GM19099 (cell line): ENCODE measurements around the gene MRPL23.

Source experiments
- POLR2A ChIP-seq: IDR thresholded peaks from 3 replicates; pipeline ENCODE4 v1.6.1; 2011; ENCODE audit warnings: low read depth; ENCODE audit not compliant: insufficient read length; ENCODE audit errors: extremely low read depth

MRPL23 gene

DNA sequence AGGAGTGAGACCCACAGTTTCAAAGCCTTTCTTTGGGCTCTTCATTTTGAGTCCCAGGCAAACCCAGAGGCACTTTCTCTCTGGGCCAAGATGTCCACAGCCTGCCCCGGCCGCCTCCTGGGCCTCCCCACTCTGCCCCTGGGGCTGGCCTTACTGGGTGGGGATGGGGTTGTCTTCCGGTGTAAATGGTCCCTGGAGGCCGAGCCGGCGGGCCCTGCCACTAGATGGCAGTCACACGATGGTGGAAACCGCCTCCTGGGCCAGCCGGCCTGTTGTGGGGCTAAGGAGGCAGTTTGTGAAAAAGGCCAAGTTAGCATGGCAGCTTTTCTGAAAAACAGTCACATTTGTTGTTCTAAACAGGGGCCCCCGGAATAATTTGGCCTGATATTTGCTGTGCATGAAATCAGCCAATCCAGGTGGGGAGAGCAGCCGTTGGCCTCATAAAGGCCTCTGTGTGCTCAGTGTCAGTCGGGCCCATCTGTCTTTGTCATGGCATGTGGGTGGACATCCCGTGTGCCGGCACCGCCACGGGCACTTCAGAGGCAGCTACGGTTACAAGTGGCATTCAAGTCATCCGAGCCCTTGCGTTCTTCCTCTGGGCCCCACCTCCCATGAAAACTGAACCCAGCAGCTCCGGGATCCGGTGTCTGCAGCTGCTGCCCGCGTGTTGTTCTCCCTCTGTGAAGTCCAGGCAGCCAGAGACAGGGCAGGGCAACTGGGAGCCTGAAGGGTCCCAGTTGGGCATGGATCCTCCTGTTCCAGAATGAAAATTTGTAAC is 6.5 kb downstream of the MRPL23 start:
- TF ChIP-seq POLR2A, result no peak

DNA sequence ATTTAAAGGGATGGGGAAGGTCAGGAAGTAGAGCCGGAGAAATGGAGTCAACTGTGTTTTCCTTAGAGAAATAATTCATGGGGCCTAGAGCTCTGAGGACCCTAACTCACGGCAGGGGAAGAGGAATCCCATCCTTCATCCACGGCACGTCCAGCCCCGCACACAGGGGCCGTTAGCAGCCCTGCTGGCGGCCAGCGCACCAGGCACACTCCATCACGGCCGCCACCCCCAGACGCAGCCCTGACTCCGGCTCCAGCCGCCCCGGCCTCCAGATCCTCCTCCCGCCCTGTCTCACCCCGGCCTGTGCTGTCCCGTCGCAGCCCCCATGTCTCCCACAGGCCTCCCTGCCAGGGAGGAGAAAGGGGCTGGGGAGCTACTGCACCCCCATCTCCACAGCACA is 11.2 kb downstream of the MRPL23 start:
- TF ChIP-seq POLR2A, result no peak

DNA sequence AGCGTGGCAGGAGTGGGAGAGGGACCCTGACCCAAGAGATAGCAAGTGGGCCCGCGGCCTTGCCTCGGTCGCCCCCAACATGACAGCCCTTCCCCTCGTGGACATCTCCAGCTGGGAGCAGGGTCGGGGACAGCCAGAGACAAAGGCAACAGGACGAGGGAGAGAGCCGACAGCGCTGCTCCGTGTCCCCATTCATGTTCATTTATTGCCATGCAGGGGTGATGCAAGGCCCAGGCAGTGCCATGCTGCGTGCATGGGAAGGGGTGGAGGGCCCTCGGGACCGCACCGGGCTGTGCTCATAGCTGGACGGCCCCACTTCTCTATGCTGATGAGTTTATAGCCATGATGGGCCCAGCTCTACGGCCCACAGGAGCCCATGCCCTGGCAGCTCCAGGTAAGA is 12.7 kb downstream of the MRPL23 start:
- TF ChIP-seq POLR2A, result no peak

DNA sequence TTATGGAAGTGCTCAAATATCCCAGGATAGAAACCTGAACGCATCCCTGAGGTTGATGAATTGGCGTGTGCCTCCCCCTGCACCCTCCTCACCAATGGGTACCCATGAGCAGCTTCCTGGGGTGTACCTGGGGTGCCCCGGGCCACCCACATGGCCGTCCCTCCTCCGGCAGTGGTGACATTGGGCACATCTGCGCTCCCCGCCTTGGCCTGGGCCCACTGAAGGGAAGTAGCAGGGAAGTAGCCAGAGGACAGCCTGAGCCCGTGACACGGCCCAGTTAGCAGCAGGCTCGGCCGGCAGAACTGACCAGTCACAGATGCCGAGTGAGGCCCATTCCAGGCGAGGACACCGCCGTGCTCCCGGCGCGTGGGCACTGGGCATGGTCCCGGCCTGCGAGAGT is 16.7 kb downstream of the MRPL23 start:
- TF ChIP-seq POLR2A, result no peak

DNA sequence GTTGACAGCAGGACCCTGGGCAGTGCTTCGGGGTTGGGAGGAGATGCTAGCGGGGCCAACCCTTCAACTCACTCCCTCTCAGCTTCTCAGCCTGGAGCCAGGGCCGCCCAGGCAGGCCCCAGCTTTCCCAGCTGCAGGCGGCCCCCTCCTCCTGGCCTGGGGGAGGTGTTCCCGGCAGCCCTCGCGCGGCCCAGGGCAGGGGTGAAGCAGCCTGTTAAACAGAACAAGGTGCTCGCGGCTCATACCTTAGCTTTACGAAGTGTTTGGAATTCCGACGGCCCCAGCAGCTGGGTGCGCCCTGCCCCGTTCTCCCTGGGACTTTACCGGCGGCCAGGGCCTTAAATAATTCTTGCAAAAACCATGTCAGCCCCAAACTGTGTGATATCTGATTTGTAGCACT is 17.2 kb downstream of the MRPL23 start:
- no peak for TF ChIP-seq POLR2A

DNA sequence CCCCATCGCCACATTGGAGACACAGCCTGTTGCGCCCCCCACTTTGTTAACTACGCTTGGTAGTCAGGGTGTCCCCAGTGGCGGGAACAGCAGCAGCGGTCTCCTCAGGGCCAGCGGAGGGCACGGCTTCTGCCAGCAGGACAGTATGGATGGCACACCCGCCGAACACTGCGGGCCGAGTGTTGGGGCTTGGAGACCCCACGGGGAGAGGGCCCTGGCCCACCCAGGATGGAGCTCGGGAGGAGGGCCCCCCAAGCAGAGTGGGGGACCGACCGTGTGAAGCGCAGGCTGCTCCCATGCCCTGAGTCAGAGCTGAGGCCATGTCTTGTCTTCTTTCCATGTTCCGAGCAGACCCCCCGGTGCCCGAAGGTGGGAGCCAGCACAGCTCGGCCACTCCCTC is 17.8 kb downstream of the MRPL23 start:
- TF ChIP-seq POLR2A, result no peak

DNA sequence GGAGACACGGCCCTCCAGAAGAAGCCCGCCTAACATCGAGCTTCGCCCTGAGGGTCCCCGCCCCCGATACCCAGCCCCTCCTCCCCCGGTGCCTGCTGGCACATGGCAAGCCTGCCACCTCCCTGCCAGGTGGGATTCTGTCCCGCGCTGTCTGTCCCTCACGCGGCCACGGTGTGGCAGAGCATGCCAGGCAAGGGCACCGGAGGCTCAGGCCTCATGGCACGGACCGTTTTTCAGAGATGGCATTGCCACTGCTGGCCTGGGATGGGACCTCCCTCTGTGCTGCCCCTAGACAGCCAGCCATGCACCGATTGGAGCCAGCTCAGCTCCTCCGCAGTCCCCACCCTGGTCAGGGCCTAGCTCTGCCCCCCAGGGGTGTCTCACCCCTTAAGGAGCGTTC is 19.4 kb downstream of the MRPL23 start:
- TF ChIP-seq POLR2A, result no peak

DNA sequence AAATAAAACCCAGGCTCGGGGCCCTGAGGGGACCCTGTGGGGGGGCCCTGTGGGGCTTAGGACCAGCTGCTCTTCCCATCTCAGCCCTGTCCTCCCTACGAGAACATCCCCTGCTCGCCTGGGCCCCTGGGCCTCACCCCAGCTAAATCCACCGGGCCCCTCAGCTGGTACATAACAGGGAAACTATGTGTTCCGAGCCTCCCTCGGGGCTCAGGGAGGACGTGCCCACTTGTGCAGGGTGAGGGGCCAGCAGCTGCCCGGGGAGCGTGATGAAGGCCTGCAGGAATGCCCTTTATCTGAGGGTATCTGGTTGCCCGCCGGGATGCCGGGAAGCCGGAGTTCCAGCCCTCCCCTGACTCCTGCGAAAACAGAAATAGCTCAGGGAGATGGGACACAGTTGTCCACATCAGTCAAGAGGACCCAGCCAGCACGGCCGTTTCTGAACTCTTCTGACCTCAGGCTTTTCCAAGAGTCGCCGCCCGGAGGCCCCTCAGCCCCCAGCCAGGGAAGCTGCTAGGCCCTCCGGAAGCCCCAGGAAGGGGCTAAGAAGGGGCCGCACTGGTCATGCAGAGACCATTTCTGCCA is 20.6 kb downstream of the MRPL23 start:
- no peak for TF ChIP-seq POLR2A

DNA sequence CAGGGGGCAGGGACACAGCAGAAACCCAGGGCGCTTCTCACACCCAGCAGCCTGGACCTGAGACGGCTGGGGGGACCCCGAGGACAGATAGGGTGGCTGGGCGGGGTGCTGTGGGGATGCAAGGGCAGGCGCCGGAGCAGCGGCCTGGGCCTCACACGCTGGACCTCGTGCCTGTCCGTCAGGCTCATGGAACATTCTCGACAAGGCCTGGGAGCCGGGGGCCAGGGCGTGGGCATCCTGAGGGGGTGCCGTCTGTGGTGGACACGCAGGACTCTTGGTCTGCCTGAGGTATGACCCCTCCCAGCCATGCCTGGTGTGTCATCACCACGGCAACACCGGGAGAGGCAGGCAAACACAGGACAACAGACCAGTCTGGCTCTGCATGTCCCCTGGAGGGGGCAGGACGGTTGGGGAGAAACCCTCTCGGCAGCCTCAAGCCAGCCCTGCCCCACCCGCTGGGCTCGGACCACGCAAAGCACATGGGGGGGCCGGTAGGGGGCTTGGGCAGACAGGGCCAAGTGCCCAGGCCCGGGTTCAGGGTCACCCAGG is 21.4 kb downstream of the MRPL23 start:
- no peak for TF ChIP-seq POLR2A

DNA sequence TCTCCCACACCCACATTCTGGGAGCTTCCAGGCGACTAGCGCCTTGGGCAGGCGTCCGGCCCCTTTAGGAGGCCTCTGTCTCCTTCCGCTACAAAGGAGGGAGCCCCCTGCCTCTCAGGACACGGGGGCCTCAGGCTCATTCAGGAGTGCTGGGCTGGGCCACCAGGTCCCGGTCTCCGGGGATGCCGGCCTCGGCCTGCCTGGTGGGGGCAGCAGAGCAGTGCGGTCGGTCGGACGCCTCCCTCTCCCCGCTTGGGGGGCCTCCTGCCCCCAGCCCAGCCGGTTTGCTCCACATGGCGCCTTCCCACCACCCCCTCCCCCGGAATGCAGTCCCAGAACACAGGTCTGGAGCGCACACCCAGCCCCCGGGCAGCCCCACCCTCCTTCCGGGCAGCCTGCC is 21.9 kb downstream of the MRPL23 start:
- TF ChIP-seq POLR2A, result no peak

DNA sequence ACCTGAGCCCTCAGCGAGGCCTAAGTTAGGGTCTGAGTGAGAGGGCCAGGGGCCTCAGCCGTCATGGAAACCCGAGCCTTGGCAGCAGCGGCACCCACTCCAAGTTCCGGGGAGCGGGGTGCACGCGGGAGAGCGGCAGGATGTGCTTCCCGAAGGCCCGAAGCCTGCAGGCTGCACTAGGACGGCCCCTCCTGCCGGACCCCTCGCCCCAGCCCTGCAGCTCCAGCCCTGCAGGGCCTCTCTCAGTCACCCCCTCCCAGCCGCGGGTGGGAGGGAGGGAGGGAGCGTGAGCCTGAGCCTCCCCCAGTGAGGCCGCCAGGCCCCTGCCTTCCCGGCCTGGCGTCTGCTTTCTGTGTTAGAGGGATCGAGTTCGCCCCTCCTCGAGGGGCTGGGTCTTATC is 22.6 kb downstream of the MRPL23 start:
- no peak for TF ChIP-seq POLR2A

DNA sequence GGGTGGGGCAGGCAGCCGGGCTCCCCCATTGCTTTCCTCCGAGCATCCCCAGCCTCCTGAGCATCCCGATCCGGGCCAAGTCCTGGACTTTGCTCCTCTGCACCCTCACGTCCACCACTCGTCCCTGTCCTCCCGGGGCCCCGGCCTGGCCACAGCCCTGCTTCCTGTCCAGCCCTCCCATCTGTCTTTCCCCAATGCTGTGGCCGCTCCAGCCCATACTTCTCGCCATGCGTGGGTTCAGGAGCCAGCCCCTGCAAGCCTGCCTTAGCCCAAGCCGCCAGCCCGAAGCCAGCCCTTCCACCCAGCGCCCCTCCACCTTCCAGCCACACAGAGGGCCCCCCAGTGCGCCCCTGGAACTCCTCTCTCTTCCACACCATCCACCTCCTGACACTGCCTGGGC is 23.8 kb downstream of the MRPL23 start:
- no peak for TF ChIP-seq POLR2A

DNA sequence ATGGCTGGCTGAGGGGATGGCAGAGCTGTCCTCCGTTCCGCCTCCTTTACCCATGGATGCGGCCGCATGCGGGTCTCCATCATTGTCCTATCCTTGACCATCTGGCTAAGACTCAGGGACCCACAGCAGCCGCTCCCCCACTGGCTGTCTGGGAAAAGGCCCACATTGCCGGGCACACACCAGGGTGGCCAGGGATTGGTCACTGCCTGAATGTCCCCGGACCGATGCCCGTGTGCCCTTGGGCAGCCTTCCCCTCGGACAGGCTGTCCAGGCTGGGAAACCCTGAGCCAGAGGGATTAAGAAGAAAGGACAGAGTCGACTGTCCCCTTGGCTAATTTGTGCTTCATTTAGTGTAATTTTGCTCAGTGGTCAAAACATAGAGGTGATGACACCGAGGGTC is 28.1 kb downstream of the MRPL23 start:
- TF ChIP-seq POLR2A, result no peak

DNA sequence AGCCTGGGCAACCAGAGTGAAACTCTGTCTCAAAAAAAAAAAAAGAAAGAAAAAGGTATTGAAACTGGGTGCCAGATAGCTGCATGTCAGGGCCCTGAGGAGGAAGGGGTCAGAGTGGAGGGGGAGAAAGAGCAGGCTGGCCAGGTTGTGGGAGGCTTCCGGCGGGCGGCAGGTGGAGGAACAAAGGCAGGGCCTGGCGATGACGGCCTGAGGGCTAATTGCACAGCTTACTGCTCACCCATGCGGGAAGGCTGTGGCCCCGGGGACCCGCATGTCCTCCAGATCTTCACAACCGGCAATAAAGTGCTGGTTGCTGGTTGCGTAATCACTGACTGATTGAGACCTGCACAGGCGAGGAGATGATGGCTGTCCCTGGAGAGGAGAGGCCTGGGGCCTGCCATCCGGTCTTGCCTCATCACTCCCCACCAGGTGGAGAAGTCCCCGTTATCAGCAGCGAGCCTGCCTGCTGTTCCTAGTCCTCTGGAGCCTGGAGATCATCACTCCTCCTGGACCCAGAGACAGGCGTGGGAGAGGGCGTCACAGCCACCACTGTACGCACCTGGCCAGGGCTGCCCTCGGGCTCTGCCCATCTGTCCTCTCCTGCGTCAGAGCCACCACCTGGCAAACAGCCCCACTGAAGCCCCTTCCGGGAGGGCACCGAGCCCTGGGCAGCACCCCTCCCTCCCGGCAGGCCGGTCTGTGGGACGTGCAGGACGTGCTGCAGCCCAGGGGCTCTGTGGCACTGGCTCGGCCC is 31.8 kb downstream of the MRPL23 start:
- no peak for TF ChIP-seq POLR2A

DNA sequence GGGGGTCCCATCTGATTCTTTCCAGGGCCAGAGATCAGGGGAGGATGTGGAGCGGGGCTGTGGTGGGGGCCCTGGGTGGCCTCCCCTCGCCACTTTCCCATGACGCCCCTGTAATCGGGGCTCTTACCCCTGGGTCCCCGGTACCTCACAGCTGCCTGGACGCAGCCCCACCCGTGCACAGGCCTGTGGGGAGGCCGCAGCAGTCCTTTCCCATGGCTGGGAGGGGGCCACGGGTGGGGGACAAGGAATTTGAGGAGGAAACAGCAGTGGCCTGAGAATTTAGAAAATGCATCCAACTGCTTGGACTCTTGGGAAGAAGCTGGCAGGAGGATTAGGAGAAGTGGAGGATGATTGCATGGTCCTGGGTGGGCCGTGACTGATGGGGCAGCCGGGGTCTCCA is 32.5 kb downstream of the MRPL23 start:
- TF ChIP-seq POLR2A, result no peak
